H4 (cell line): ENCODE measurements around the gene OR2T1. TPM values are rescaled to one million over a fixed set of nuclear protein-coding genes. Genes with fewer than 3 reads are reported as not detected.
"Not testable (repeated sequence)": the region's sequence is repeated elsewhere in the genome, so short reads cannot be mapped to it uniquely, and the experiment has no call there.

Experiments used
- DNase-seq: peaks from one replicate; pipeline ENCODE4 v3.0.0-alpha.2; 2015; ENCODE audit warnings: low spot score
- total RNA-seq: library from RNA; depleted of rRNA; stranded (reverse); fragments of >200 nt; shearing (Covaris generic); gene quantifications from 2 replicates; pipeline ENCODE4 v1.2.3, GENCODE V29; 2014; rRNA removed

Gene OR2T1, protein sequence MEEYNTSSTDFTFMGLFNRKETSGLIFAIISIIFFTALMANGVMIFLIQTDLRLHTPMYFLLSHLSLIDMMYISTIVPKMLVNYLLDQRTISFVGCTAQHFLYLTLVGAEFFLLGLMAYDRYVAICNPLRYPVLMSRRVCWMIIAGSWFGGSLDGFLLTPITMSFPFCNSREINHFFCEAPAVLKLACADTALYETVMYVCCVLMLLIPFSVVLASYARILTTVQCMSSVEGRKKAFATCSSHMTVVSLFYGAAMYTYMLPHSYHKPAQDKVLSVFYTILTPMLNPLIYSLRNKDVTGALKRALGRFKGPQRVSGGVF
- not detected in 2 replicates for total RNA-seq

DNA sequence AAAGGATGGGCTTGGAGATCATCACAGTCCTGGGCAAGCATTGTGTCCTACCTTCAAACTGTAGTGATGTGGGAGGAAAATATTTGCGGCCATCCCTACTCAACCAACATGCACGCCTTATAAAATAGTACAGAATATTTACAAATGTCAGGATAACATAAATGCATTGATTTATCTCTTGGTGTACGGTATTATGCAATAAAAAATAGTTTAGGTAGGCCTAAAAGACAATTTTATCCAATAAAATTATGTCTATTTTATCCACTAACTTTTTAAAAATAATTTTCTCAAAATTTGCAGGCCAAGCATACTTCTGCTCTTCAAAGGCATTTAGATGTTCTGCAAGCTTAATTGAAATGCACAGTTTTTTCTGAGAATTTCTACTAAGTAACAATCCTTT is at the start of gene OR2T1:
Gene OR2T1 (plus strand): TSS at position 301 of the 400 bp plus-strand sequence. CDS start 3,100 bp downstream, outside the sequence.
- no peak for DNase-seq

DNA sequence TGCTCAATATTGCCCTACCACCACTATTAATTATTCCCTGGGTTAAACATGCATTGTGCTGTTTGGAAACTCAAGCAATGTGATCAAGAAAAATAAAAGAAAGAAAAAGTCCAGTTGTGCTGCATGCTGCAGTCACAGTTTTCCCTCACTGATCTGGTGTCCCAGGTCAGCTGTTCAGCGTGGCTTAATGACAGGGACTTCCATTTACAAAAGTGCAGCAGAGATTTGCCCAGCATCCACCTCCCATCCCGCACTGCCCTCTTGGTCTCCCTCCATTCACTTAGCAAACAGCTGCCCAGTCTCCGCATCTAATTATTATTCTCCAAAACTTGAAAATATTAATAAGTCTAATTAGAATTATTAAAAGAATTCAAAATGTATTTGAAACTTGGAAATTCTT is 43.4 kb upstream of the OR2T1 start:
- DNase-seq = no peak

DNA sequence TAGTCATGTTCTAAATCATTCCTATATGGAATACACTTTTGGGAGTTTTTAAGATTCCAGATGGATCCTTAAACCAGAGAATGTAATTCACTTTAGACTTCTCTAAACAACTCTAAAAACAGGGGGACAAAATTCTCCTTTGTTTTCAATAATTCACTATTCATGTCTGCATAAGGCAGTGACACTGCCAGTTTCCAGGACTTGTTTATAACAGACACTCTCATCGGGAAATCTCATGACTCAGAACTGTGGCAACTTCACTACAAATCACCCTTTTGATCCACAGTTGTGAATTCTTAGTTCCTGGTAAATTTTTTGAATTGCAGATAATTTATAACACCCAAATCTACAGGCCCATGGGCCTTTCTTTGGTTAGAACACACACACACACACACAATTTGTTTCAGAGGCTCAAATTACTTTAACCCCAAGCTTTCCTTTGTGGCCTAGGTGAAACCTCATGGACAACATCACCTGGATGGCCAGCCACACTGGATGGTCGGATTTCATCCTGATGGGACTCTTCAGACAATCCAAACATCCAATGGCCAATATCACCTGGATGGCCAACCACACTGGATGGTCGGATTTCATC is 41.6 kb upstream of the OR2T1 start, which contains the start of gene OR2T4:
Gene OR2T4 (plus strand): TSS at position 545 of the 595 bp plus-strand sequence. CDS start 0 bp downstream, at position 545.
- DNase-seq = no peak

DNA sequence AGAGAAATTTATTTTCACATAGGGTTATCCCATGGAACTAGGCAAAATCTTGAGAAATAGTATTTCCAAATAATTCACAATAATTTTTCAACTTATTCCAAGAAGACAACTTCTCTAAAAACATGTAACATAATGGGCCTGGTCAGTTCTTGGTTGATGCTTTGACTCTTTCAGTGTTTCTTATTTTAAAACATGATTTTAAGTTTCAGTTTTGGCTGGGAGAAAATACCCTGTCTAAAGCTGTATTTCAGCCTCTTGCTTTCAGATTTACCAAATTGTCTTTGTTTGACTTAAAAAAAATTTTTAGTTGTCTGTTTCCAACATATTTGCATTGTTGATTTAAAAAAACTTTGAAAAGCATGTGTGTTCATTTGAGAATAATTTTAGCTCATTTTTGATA is 36.2 kb upstream of the OR2T1 start:
- no peak for DNase-seq

DNA sequence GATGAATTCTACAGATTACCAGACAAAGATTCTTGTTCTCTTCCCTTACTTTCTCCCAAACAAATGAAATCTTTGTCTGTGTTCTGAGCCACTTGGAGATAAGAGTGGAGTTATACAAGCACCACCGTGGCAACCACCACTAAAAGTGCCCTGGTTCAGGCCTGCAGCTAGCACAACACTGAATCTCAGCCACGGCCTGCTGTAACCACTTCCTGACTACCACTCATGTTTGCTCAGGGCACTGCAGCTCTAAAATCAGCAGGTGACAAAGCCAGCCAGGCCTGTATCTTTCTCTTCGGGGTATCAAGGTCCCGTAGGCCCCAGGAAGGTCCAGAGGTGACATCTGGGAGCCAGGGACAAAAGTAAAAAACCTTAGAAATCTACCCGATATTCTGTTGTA is 30.5 kb upstream of the OR2T1 start:
- DNase-seq = no peak

DNA sequence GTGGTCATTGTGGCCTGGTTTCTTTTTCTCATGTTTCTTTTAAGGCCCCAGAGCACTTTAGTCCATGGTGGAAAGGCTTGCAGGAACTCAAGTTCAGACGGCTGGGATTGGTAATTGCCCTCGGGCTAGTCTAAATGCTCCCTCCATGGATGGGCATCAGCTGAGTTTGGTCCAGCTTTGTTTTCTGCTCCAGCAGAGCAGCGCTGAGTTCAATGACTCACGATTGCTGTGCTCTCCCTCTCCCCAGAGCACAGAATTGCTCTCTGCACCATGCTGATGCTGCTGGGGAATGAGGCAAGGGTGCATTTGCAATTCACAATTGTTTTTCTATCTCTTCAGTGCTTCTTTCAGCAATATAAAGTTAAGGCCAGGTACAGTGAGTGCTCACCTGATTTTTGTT is 29.1 kb upstream of the OR2T1 start:
- peak; percentile 21 for DNase-seq

DNA sequence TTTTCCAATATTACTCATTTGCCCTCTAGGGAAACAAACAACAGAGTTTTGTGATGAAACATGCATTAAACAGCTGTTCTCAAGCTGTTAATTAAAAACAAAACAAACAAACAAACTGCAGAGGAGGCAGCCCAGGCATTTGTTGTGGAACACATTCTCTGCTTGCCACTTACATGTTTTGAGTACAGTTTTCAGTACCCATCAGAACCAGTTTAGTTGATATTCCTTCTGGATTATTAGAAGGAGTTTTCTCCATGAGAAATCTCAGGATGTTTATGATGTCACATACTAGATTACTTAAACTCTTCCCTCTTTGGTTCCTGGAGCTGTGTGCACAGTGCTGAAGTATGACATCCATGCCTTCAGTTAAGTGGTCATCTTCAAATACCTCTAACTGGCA is 27.4 kb upstream of the OR2T1 start, which contains the start of gene OR2T6:
Gene OR2T6 (plus strand): TSS at position 301 of the 400 bp plus-strand sequence. CDS start 11,863 bp downstream, outside the sequence.
- no peak for DNase-seq

DNA sequence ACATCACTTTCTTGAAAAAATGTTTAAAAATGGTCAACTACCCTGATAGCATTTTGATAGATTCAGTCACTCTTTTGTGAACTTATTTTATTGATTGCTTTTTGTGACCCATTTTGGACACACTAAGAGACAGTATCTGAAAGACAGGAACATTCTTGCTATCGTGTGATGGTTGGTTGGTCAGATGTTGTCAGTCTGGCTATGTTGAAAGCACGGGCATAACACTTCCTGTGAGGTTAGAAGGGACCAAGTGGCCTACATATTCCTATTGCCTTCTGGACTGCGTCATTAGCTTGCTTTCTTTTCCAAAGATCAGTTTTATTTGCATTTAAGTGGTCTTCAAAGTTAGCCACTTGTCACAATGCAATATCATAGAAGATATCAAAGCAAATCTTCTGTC is 25.9 kb upstream of the OR2T1 start:
- DNase-seq = no peak

DNA sequence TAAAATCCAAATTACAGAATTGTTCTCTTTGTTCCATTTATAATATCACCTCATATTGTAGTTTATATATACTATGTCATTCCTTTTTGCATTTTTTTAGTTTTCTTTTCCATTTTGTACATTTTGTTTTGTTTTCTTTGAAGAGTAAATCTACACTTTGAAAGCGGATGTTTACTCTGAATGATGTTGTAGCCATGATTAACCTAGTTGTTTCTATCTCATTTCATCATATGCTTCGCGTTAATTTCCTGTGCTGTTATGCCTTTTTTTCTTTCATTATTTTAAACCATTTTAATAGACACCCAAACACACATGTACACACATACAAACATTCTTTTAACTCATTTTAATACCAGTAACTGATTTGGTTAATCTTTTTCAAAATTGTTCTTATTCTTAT is 22.0 kb upstream of the OR2T1 start:
- no peak for DNase-seq

DNA sequence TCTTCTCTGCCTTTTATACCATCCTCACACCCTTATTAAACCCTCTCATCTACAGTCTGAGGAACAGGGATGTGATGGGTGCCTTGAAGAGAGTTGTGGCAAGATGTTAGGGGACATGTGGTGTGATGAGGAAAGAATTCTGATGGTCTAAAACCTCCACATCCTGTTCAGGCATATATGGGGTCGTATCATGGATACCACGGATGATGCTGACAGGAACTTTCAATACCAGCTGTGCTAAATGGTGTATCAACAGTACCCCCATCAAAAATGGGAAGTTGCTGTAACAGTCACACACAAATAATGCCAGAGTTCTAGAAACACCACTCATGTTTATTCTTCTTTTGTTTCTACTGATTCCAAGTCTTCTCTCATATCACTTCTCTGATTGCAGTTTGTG is 14.4 kb upstream of the OR2T1 start:
- DNase-seq = no peak

DNA sequence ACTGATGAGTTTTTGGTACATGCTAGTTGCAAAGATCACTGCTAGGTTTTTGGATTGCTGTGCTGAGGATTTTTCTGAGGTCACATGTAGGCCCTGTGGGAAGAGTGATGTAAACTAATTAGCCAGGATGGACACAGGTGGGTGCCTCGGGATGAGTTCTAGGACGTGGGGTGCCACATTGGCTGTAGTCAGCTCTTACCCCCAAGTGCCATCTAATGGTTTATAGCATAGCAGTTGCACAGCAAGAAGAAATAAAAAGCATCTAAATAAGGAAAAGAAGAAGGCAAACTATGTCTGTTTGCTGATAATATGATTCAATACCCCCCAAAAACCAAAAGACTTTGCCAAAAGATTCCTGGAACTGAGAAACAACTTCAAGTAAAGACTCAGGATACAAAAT is 9.8 kb upstream of the OR2T1 start:
- DNase-seq = no peak

DNA sequence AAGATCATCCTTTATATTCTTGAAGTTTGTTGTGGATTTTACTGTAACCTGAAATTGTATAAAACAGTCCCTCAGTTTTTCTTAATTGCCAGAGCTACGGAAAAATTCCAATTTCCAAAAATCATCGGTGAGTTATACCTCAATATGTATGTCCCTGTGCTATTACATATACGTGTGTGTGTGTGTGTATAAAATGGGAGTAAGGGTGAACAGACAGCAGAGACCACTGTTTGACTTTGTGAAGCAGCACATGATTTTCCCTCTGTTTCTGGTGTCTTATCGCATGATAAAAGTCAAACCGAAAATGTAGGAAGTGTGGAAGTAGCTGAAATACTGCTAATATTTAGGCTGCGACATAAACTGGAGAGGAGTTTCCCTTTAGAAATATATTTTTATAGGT is 1.2 kb downstream of the OR2T1 start:
- DNase-seq = peak; percentile 20

DNA sequence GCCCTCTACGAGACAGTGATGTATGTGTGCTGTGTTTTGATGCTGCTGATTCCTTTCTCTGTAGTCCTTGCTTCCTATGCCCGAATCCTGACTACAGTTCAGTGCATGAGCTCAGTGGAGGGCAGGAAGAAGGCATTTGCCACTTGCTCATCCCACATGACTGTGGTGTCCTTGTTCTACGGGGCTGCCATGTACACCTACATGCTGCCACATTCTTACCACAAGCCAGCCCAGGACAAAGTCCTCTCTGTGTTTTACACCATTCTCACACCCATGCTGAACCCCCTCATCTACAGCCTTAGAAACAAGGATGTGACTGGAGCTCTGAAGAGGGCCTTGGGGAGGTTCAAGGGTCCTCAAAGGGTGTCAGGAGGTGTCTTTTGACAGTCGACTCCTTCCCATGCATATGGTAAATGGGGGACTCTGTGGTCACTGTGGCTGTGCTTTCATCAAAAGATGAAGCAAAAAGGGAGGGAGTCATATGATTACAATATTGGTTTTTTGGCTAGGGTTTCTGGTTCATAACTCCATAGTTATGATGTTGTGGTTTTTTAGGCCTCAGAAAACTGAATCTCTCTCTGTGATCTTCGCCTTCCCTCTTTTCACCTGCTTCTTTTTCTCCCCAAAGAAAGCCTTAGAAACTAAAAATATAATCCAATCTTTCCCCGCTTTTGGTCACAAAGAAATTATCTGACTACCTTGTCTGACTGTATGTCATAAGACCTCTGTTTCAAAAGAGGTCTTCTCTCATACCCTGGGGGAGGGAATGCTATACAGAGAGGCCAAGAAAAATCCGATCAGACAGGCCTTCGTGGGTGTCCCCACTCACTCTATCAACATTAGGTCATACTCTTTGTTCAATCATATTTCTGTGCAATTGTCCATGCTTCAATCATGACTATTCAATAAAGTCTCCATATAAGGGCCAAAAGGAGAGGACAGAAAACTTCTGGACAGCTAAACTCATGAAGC is 4.2 kb downstream of the OR2T1 start:
- DNase-seq = no peak

DNA sequence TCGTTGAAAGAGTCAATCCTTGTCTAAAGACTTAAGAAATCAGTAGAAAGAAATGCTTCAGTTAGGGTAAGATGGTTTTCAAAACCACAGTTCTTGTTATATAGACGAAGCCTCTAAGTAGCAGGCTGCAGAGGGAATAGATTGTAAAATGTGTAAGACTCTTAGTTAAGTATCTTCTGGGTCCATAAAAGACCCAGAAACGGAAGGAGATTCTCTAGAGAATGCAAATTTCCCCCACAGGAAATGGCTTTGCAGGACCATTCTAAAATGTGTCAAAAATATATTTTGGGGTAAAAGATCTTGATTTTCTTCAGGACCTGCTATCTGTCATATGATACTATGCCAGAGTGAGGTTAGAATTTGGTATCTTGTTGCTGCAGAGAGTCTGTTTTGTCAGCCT is 13.4 kb downstream of the OR2T1 start:
- no peak for DNase-seq

DNA sequence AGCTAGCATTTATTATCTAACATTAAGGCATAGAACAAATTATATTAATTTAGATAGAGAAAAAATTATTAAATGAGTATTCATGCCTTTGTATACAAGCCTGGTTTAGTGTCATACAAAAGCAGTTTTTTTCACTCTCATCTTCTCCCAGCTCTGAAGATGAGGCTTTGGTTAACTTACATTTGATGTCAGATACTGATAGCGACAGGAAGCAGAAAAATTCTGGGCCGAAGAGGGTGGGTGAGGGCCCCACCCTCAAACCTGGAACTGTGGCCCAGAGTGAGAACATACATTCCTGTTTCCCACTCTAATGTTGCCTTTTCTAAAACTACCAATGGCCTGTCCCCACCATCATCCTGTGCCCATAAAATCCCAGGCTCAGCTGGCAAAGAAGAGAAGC is 15.0 kb downstream of the OR2T1 start:
- DNase-seq = no peak

DNA sequence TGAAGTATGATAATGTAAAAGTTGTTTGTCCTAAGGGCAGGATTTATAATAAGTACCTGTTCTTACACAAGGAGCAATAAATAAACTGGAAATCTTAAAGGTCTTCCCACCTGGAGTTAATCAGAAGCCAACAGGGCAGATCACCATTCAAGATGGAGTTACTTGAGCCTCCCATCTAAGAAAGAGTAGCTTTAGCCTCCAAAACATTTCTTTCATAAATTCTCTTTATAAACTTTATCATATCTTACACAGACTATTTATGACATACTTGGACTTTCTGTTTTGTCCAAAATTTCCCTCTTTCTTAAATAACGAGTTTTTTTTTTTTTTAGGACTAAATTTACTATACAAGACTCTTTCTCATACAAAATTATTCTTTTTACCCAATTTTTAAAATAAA is 18.5 kb downstream of the OR2T1 start:
- DNase-seq = no peak

DNA sequence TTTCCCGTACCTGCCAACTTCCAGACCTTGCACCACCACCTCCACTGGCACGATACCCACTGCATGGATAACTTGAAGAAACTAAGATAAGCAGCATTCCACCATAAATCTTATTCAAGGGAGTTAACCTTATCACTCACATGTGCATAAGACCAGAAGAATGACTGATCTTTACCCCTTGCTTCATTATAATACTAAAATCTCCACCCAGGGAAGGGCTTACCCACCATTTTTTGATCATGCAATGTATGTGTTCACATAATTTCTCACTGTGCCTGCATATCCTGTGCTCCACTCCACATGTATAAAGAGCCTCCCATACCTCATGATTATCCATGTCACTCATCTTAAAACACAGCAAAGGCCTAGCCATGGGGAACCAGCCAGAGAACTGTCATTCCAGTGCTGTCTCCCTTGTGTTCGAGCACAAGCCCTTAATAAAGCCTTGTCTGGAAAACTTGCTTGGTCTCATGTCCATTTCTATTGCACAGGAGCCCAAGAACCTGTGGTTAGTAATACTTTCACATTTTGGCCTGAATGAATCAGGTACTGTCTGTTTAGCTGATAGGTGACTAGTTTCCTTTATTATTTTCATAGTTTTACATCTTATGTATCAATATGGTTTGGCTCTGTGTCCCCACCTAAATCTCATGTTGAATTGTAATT is 24.8 kb downstream of the OR2T1 start:
- not testable (repeated sequence) for DNase-seq

DNA sequence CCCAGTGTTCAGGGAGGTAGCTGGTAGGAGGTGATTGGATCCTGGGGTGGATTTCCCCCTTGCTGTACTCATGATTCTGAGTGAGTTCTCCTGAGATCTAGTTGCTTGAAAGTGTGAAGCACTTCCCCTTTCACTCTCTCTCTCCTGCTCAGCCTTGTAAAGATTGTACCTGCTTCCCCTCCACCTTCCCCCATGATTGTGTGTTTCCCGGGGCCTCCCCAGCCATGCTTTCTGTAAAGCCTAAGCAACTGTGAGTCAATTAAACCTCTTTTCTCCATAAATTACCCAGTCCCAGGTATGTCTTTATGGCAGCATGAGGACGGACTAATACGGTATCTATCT is 25.3 kb downstream of the OR2T1 start:
- not testable (repeated sequence) for DNase-seq

DNA sequence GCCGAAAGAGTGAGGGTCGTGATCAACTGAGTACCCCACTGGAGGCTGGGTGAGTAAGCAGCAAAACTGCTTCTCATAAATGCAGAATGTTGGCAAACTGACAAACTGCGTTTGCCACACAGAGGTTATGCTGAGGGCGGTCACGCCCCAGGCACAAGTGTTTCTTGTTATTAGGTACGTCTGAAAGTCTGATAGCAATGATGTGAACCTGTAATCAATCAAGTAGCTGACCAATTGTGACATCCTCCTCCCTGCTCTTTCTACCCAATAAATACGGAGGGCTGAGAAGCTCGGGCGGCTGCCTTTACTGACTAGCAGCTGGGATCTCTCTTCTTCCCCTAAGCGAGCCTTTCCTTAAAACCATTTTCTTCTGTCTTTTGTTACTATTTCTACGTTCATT is 28.8 kb downstream of the OR2T1 start:
- DNase-seq = not testable (repeated sequence)

DNA sequence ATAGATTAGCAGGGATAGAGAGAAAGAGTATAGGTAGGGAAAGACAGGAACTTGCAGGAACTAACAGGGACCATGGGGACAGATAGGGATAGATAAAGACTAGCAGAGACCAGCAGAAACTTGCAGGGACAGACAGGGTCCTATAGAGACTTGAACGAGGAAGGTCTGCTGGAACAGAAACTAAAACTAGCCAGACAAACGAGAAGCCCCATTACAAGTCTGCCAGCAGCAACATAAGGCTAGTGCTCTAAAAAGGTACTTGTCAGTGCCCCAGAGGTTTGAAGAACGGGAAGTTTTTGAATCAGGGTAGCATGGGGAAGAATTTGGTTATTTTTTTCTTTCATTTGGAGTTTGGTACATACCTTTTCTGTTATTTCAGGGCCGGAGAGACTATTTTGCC is 29.4 kb downstream of the OR2T1 start:
- DNase-seq = not testable (repeated sequence)

DNA sequence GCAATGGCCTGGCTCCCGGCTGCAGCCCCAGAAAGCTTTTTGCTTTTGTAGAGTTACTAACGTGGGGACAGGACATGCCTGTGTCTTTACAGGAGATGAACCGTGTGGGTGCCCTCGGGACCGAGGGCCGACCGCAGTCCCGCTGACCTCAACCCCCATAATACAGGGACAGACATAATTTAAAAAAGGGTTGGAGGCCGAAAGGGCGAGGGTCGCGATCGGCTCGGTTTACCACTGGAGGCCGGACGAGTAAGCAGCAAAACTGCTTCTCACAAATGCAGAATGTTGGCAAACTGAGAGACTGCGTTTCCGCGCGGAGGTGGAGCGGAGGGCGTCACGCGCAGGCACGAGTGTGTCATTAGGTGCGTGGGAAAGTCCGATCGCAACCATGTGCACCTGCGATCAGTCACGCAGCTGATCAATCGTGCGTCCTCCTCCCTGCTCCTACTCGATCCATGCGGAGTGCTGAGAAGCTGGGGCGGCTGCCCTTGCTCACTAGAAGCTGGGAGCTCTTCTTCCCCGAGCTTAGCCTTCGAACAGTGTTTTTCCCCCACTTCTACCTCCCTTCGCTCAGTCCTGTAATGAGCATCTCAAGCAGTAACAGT is 31.1 kb downstream of the OR2T1 start:
- not testable (repeated sequence) for DNase-seq
